IPS DF 19.7 (cell line): ENCODE data around the gene GABRG3.

Experiments
- DNase-seq: peaks from one replicate; pipeline ENCODE4 v3.0.0-alpha.2; 2013; ENCODE audit warnings: low read depth, low spot score

GABRG3 gene

DNA sequence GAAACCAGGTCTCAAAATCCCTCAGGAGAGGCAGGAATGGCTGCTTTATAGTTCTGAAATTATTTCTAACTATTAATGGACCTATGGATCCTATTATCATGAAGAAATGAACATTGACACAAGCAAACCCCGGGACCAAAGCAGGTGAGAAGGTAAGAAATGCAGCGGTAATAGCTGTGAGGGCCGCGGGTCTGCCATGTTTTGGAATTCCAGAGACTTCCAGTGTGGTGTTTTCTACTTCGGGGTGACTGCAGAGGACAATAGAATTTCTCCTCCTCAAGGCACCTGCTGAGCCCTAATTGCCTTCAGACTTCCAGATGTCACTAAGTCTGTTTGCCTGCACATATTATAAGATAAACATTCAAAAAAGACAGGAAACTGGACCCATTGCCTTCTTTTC is 437.4 kb downstream of the GABRG3 start:
- DNase-seq = no peak

DNA sequence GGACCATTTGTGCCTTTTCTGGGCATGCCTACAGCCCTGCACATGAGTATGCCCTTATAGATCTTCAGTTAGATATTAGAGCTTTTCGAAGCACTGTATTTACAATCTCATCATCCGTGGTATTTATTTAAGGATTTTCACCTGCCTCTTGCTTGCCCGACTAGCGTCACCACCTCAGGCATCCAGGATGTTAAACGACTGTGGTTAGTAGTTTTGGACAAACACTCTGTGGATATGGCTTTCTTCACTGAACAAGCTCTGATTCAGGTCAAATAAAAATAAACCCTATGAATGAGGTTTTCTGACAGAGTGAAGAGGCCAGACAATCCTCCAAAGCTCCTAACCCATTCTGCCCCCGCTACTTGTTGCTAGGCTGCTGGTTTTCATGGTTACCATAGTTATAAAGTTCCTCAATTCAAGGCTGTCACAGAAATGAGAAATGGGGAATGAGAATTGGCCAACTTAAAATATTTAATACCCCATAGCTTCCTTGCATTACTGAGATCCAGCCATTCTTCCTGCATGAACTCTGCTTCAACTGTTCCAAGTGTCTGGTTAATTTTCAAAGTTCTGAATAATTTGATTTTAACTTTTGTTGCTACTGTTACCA is 440.1 kb downstream of the GABRG3 start:
- DNase-seq = no peak

DNA sequence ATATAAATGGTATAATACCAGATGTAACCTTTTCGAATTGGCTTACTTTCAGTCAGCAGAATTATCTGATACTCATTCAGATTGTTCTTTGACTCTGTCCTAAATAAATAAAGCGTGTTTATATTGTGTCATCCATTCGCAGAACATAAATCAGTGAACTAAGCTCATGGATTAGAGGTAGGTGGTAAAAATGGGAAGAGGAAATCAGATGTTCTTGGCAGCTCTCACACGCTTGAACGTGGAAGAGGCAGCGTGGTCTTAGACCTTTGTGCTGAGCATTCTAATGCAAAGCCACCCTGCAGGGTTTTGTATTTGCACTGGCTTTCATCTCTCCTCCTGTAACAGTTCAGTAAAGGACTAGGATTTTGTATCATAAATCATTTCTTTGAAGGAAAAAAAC is 441.4 kb downstream of the GABRG3 start:
- DNase-seq = no peak

DNA sequence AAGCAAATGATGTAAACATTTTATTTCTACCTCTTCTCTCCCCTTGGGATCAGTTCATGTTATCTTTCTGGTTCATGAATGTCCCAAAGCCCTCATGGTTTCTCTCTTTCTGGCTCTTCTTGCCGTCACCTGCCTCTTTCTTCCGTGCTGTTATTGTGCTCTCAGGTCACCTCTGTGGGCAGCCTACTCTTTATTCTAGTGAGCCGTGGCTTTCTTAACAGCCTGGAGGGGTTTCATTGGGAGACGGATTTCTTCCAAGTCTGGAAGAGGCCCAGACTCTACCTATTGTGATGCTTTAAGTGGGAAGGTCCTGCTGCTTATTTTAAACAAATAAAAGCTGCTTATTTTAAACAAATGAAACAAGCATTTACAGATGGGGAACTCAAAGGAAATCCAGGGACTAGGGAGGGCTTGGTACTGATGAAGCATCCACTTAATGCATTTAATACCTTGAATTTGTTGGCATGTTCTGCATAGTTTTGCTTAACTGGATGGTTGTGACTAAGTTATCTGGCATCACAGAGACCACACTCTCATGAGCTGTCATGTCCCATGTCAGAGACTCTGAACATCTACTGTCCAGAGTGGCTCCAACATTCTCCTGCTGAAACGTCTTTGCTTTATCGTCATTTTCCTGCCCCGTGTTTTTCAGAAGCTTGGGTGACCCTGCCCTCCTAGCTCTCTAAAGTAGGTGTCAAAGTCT is 443.3 kb downstream of the GABRG3 start:
- no peak for DNase-seq

DNA sequence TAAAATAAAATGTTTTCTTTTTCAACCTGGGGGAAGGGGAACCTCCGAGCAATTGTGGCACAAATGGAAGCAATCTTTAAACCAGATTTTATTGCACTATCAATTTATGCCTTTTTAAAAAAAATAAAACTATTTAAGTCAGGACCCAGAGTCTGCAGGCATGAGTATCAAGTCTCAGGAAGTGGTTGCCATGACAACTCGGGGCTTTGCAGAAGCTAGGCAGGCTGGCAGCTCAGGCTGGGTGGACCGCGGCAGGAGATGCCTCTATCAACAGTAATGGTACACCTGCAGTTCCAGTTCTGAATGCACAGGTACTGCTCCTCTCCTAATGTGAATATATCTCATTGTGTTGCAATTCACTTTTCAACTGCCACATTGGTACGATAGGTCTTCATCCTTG is 447.7 kb downstream of the GABRG3 start:
- DNase-seq = no peak

DNA sequence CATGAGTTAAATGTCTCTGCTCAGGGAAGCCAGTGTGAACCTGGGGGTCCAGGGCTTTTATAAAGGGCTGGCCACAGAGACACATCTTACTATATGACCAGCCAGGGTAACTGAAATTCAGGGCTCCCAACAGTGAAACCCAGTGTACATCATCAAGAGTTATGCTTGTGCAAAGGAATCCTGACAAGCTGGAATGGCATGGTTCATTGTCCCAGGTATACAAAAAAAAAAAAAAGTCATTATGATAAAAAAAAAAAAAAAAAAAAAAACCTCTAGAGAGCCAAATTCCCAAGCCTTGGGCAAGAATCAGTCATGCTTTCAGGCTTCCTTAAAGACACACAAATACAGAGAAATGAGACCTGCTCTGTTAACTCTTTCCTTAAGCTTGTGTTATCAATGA is 452.0 kb downstream of the GABRG3 start:
- no peak for DNase-seq

DNA sequence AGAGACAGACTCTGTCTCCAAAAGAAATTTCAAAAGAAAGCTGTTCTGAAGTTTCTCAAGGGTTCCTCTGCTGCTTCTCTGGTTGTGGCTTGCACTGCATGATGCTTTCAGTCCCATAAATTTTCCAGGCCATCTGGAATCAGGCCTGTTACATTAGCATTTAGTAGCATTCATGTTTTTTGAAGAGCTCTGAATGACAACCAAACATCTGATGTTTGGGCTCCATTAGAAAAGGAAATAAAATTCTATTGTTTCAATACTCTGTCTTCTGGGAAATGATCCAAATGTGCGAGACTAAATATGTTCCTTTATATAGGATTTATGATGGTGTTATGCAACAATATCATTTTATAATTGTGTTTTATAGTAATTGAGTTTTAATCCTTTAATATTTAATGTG is 455.8 kb downstream of the GABRG3 start:
- no peak for DNase-seq

DNA sequence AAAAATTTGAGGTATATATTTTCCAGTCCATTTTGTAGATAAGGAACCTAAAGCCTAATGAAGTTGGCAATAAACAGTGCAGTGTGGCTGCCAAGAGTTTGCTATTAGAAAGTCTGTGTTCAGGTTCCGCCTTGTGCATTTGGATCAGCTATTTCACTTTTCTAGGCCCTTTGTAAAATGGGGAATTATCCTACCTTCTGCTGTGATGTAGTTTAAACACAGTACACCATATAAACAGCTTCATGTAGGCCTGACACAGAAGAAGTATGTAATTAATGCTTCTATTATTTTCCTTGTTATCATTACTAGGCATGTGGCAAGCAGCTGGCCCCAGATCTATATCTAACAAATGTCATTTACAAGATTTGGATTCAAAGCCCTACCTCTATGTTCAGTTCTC is 456.3 kb downstream of the GABRG3 start:
- DNase-seq = no peak

DNA sequence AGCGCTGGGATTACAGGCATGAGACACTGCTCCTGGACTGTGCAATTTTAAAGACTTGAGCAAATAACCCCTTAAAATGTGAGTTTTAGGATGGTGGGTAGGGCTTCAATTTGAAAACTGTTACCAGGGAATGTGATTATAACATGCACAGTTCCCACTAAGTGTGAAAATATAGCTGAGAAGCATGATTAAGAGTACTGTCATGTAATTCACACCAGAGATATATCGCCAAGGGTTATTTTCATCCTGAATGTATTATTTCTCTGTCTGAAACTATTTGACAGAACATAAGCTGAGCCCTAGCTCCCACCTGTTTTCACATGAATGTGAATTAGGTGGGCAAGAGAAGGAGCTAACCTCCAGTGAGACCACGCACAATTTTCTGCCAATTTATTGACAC is 457.2 kb downstream of the GABRG3 start:
- DNase-seq = no peak

DNA sequence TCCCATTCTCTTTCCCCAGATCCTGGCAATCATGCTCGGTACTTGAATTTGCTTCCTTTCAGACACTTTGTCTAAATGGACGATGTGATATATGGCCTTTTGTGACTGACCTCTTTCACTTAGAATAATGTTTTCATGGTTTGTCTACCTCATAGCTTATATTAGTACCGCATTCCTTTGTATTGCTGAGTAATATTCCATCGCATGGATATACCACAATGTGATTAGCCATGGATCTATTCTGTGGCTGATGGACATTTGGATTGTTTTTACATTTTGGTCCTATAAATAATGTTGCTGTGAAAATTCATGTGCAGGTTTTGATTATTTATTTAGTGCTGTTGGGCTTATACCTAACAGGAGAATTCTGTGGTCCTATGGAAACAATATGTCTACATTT is 458.6 kb downstream of the GABRG3 start:
- no peak for DNase-seq

DNA sequence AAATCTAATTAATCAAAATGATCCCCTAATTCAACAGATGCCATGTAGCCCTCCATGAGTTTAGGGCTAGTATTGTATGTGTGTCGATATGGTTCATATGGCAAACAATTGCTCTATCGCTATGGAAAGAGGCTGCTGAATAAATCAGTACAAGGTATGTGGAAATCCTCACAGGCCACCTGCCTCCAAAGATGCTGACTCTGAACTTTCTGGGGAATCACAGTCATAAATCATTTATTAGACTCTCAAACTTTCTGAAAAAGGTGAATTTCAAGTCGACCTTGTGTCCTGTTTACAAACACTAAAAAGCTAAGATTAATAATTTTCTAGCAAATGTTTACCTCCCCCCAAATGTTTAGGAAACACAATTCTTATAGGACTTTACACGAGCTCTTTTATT is 462.6 kb downstream of the GABRG3 start:
- DNase-seq = no peak

DNA sequence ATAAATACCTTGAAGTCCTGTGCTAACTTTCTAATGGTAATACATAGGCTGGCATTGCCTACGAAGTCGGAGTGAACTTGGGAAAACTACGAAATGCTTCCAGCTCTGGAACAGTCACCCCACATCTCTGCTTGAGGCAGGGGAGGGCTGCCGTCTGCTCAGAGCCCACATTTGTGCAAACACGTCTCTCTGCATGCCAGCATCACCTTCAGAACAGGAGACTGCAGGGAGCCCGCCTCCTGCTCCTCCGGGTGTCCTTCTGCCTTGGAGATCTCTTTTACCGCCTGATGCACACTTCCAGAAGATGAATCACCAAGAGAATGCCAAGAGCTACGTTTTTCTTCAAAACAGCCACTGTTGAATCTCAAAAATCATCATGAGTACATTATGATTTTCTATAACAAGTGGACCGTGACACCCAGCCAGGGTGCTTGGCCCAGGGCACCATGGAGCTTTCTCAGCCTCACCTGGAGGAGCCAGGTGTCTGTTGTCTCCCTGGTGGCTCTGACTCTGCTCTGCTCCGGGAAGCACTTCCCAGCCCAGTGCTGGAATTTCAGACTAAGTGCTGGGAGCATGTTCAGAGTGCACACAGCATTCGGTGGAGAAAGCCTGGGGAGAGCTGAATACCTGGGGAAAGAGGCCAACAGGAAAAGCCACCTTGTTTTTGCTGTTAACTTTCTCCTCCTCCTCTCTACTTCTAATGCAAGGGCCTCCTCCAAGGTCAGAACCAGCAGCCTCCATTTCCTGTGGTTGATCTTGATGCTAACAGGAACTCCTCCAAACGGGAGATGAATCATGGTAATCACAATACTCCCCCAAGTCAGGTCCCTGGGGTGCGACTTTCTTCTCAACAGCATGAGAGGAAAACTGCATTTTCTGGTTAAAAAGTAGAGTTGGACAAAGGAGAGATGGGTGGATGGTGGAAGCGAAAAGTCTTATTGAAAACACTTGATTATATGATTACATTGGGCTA is 467.7 kb downstream of the GABRG3 start:
- DNase-seq = no peak

DNA sequence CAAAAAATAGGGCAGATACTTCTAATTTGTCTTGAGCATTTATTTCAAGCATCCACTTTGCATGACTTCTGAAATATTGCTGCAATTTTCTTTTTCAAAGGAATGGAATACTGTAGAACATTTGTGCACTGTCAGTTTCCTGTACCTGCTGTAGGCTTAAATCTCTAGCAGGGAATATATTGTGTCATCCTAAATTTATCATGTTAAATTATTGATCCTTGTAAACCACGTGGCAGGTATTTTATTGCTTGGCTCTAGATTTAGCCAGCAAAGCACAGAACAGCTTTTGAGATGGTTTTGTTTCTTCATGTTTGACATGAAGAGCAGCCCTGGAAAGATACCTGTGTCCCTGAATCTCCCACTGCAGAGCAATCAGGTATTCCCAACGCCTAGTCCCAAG is 470.1 kb downstream of the GABRG3 start:
- no peak for DNase-seq

DNA sequence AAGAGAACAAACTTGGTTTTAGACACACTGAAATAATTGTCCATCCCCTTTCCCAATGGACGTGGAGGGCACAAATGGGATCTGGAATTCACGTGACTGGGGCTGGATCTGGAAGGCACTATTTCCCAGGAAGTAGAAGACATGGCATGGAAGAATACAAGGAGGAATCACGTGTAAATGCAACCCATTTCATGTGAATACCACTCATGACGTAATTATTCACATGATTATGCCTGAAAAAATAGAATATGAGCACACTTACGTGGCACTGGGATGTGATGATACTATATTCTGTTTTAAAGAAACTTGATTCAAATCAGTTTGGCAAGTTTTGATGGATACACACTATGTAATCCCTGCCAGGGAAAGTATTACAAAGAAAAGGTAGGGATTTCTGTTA is 477.3 kb downstream of the GABRG3 start:
- no peak for DNase-seq

DNA sequence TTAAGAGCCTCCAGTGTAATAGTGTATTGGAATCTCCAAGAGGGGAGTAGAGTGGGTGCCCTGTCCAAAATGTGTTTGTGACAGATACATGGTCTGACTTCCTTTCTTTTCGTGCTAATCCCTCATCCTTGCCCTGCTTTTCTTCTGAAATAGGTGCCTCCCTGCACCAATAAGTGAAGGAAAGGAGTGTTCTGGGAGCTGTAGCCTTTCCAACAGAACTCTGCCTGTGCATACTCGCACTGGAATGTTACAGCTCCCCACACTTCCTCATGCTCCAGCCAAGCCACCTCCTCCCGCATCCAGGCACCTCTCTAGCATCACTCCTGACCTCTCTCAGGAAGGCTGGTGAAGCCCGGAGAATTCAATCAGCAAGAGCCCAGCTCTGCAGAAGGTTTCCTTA is 478.0 kb downstream of the GABRG3 start:
- no peak for DNase-seq

DNA sequence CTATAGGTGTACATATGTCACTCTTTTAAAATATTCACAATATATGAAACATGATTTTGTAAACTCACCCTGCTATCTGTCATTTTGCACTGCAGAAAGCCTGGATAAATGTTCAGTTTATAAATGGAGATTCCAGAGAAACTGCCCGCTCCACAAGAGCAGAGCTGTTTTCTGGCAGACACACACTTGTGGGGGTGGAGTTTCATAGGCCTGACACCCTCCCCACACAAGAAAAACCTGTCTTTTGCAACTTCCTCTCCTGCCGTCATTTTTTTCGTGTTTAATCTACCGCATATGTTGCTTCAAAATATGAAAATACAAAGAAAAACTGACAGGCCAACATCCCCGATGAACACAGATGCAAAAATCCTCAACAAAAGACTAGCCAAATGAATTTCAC is 479.0 kb downstream of the GABRG3 start:
- DNase-seq = no peak

DNA sequence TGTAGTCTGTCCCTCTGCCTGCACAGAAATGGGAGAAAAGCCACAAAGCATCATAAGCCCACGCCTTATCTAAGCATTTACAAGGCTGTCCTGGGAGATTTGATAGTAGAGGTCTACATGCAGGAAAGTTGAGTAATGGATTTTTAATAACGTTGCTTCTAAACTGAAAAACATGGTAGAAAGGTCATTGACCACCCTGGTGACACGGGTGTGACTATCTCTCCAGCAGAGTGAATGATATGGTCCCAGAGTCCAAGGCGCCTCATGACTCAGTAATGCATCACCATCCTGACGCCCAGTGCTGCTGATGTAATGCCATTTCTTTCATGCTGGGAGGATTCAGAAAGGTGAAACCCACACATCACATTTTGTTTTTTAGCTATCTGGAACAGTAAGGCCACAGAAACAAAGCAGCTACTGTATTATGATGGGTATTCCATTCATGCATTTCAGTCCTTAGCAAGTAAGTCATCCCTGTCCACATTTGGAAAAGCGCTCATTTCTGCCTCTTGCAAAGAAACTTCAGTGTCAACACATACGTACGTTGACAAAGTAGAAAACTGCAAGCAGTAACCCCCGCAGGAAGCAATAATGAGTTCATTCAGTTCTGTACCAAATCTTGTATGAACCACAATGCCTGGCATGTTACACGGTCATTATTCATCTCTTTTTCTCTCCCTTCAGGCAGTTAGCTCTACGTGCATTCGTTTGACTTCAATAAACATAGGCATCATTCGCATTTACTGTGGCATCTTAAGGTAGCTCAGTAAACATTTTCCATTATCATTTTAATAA is 483.5 kb downstream of the GABRG3 start:
- DNase-seq = no peak

DNA sequence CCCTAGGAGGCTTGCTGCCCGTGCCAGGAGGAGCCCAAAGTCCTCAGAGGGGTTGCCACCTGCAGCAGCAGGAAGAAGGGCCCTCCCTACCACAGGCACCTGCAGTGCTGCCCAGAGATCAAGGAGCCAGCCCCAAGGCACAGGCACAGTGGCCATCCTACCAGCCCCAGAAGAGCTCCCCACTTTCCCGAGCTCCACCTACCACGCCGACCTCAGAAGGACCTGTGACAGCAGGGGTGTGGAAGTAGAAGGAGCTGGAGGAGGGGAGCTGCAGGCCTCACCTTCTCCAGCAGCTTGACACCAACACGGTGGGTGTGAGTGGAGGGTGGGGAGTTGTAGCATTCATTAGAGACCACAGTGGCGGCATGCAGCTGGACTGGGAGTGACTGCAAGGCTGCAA is 485.8 kb downstream of the GABRG3 start:
- no peak for DNase-seq

DNA sequence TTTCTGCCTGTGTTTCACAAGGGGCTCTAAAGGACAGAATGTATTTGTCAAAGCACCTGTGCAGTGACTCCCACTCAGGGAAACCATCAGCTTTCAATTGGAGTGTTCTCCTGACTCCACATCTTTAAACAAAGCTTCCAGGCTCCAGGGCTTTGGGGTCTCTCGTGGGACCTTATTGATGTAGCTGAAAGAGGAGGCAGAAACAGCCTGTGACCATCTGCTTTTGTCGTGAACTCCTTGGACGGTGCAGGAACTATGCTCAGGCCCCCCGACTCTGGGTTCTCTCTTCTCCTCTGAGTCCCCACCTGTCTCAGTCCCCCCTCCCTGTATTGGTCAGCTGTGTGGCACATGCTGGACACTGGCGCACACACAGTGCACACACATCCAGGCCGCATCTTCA is 486.8 kb downstream of the GABRG3 start:
- DNase-seq = no peak

DNA sequence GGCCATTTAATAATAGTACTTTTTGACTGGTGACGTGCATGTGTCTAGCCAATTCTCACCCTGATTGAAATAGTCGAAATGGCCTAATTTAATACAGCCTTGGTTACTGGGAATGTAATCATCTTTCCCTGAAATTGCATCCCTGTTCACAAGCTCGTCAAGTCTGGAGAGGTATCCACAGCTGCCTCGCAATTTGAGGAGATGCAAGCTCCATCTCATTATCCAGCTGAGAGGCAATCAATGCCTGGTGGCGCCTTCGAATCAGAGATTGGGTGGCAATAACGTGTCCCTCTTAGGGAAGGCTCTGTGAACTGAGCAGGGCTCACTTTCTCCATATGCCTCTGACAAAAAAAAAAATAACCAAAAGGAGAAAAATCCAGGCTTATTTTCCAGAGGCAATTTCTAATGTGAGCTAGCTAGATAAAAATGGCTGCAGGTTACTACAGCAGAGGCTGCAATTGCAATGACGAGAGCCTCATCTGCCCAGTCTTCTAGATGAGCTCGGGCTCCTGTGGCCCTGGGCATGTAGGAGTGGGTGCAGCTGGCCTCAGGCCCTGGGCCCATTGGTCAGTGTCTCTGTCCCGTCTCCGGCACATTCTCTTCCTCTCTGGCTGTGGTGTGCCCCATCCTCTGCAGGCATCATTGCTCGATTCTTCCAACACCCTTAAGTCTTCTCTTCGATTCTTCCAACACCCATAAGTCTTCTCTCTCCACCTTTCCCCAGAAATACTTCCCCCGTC is 487.5 kb downstream of the GABRG3 start:
- DNase-seq = no peak

DNA sequence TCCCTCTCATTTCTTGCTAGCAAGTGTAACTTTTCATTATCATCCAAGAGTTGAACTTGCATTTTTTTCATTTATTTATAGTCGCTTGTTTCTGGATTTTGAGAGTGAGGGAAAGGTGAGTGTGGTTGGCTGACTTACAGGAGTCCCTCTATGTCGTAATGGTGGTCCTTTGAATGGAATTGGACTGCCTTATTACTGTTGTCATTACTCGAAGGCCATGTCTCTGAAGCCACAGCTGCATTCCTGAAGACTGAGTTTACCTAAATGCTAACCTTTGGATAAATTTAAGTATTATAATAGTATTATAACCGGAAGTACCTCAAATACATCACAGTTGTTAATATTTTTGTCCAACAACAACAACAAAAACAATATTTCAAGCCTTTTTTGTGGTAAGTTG is 488.9 kb downstream of the GABRG3 start:
- DNase-seq = no peak
